SK-N-SH (cell line): ENCODE measurements around the gene ADPRS. TPM values are rescaled to one million over a fixed set of nuclear protein-coding genes. Genes with fewer than 3 reads are reported as not detected.

Source experiments
- CTCF ChIA-PET: fragments of 300-600, 350-600 bp; formaldehyde crosslinking; extraction: SDS; loops from one replicate; lab custom pipeline; 2021; lab: Yijun Ruan, JAX
- POLR2A ChIA-PET: fragments of 350-600 bp; sonication (Branson Sonifier 250); formaldehyde crosslinking; extraction: SDS; loops from one replicate; lab custom pipeline; 2020; ENCODE audit warnings: antibody characterized with exemption, inconsistent platforms; lab: Yijun Ruan, JAX
- DNase-seq: peaks from one replicate; pipeline ENCODE4 v3.0.0; 2012
- H2AFZ ChIP-seq: fragments of 200-600 bp; sonication (generic); 2 replicates; pipeline ENCODE4 v1.8.1; 2016; ENCODE audit warnings: antibody characterized with exemption, mild to moderate bottlenecking, low read depth
- H3F3A ChIP-seq: fragments of 200-600 bp; sonication (generic); replicated peaks from 2 replicates; pipeline ENCODE3; 2016; ENCODE audit warnings: antibody characterized with exemption, mild to moderate bottlenecking; ENCODE audit not compliant: insufficient read depth
- H3K27ac ChIP-seq, 2 experiments: fragments of 200-500 bp in 1 of 2; fragments of 200-600 bp in 1 of 2; sonication (Bioruptor generic) in 1 of 2; sonication (generic), shearing (Covaris generic) in 1 of 2; 2 replicates each; pipeline versions ENCODE4 v1.5.1 to v1.6.1; 2014 to 2016; ENCODE audit warnings: low read depth in 2 of 2, inconsistent platforms in 1 of 2, low read length in 1 of 2, mild to moderate bottlenecking in 1 of 2, mixed read lengths in 1 of 2
- H3K27me3 ChIP-seq: fragments of 200-600 bp; sonication (generic), shearing (Covaris generic); 2 replicates; pipeline ENCODE4 v1.6.1; 2016; ENCODE audit warnings: mixed run types; ENCODE audit not compliant: insufficient read depth
- H3K36me3 ChIP-seq, 2 experiments: fragments of 200-500 bp in 1 of 2; fragments of 200-600 bp in 1 of 2; sonication (Bioruptor generic) in 1 of 2; sonication (generic) in 1 of 2; replicated peaks in 1 of 2; 2 replicates each; pipeline versions ENCODE3 to v1.5.1; 2014 to 2016; ENCODE audit warnings: low read length in 1 of 2, mild to moderate bottlenecking in 1 of 2; ENCODE audit not compliant: insufficient read depth in 2 of 2, control insufficient read depth in 1 of 2
- H3K4me1 ChIP-seq, 2 experiments: fragments of 200-500 bp in 1 of 2; fragments of 200-600 bp in 1 of 2; sonication (Bioruptor generic) in 1 of 2; sonication (generic), shearing (Covaris generic) in 1 of 2; 2 replicates each; pipeline versions ENCODE4 v1.5.1 to v1.6.1; 2014 to 2016; ENCODE audit warnings: low read depth in 1 of 2, low read length in 1 of 2, mixed run types in 1 of 2; ENCODE audit not compliant: insufficient read depth in 2 of 2, control insufficient read depth in 1 of 2
- H3K4me2 ChIP-seq: fragments of 200-600 bp; sonication (generic), shearing (Covaris generic); 2 replicates; pipeline ENCODE4 v1.6.1; 2017; ENCODE audit warnings: mixed run types
- H3K4me3 ChIP-seq, 2 experiments: fragments of 200-500 bp in 1 of 2; fragments of 200-600 bp in 1 of 2; sonication (Bioruptor generic) in 1 of 2; sonication (generic), shearing (Covaris generic) in 1 of 2; 2 replicates each; pipeline versions ENCODE4 v1.5.1 to v1.8.1; 2014 to 2016; ENCODE audit warnings: low read depth in 2 of 2, inconsistent platforms in 1 of 2, low read length in 1 of 2, mild to moderate bottlenecking in 1 of 2, mixed read lengths in 1 of 2, moderate library complexity in 1 of 2
- H3K79me2 ChIP-seq: fragments of 200-600 bp; sonication (generic); 2 replicates; pipeline ENCODE4 v1.8.1; 2017; ENCODE audit warnings: mild to moderate bottlenecking; ENCODE audit not compliant: insufficient read depth
- H3K9ac ChIP-seq: fragments of 200-600 bp; sonication (generic); 2 replicates; pipeline ENCODE4 v1.6.1; 2017; ENCODE audit warnings: mixed run types
- H3K9me2 ChIP-seq: fragments of 200-600 bp; sonication (generic); 2 replicates; pipeline ENCODE4 v1.6.1; 2017; ENCODE audit warnings: mixed run types
- H3K9me3 ChIP-seq: fragments of 200-600 bp; sonication (generic); 2 replicates; pipeline ENCODE4 v1.6.1; 2017; ENCODE audit warnings: mixed run types, mild to moderate bottlenecking, moderate library complexity
- H4K20me1 ChIP-seq: fragments of 200-600 bp; sonication (generic); 2 replicates; pipeline ENCODE4 v1.6.1; 2017; ENCODE audit warnings: mild to moderate bottlenecking, mixed run types; ENCODE audit not compliant: insufficient read depth
- ELF1 ChIP-seq: IDR thresholded peaks from 2 replicates; pipeline ENCODE4 v1.4.0; 2012
- EZH2phosphoT487 ChIP-seq: fragments of 200-600 bp; sonication (generic); IDR thresholded peaks from 2 replicates; pipeline ENCODE4 v1.6.1; 2017; ENCODE audit warnings: low read depth, mixed run types, mild to moderate bottlenecking, antibody characterized with exemption, moderate library complexity, borderline replicate concordance
- FOSL2 ChIP-seq: IDR thresholded peaks from 2 replicates; pipeline ENCODE4 v1.4.0; 2012; ENCODE audit warnings: low read depth, mild to moderate bottlenecking, moderate library complexity, borderline replicate concordance
- FOXJ3 ChIP-seq: sonication (generic); formaldehyde crosslinking; IDR thresholded peaks from 2 replicates; pipeline ENCODE4 v1.5.1; 2020; ENCODE audit warnings: mild to moderate bottlenecking, missing genetic modification reagents
- GABPA ChIP-seq: IDR thresholded peaks from 2 replicates; pipeline ENCODE4 v1.4.0; 2012; ENCODE audit warnings: low read depth, mild to moderate bottlenecking
- GATA2 ChIP-seq: sonication (generic); formaldehyde crosslinking; IDR thresholded peaks from 2 replicates; pipeline ENCODE4 v1.5.0; 2020; ENCODE audit warnings: mild to moderate bottlenecking, missing genetic modification reagents
- MAX ChIP-seq: IDR thresholded peaks from 2 replicates; pipeline ENCODE4 v1.4.0; 2012; ENCODE audit warnings: low read depth
- MEF2A ChIP-seq: IDR thresholded peaks from 2 replicates; pipeline ENCODE4 v1.4.0; 2012; ENCODE audit warnings: low read depth, borderline replicate concordance
- MXI1 ChIP-seq: IDR thresholded peaks from 2 replicates; pipeline ENCODE4 v1.6.1; 2012; ENCODE audit warnings: mild to moderate bottlenecking, low read depth, low read length, improper control_type of control experiment
- NFIC ChIP-seq: IDR thresholded peaks from 2 replicates; pipeline ENCODE4 v1.4.0; 2012; ENCODE audit warnings: borderline replicate concordance
- NRF1 ChIP-seq: IDR thresholded peaks from 2 replicates; pipeline ENCODE4 v1.6.1; 2012; ENCODE audit warnings: low read depth, mild to moderate bottlenecking, low read length
- POLR2AphosphoS5 ChIP-seq: IDR thresholded peaks from 2 replicates; pipeline ENCODE4 v1.6.1; 2012; ENCODE audit warnings: low read depth, low read length
- RAD21 ChIP-seq: IDR thresholded peaks from 2 replicates; pipeline ENCODE4 v1.6.1; 2012; ENCODE audit warnings: mild to moderate bottlenecking, low read length
- REST ChIP-seq: IDR thresholded peaks from 2 replicates; pipeline ENCODE4 v1.6.1; 2012; ENCODE audit warnings: mild to moderate bottlenecking, low read depth, low read length, moderate library complexity
- RFX5 ChIP-seq: IDR thresholded peaks from 2 replicates; pipeline ENCODE4 v1.6.1; 2012; ENCODE audit warnings: mild to moderate bottlenecking, improper control_type of control experiment, low read length
- RXRA ChIP-seq: IDR thresholded peaks from 2 replicates; pipeline ENCODE4 v1.4.0; 2012; ENCODE audit warnings: low read depth, mild to moderate bottlenecking, borderline replicate concordance
- SMC3 ChIP-seq: IDR thresholded peaks from 2 replicates; pipeline ENCODE4 v1.6.1; 2012; ENCODE audit warnings: low read depth, low read length, improper control_type of control experiment
- TCF12 ChIP-seq: IDR thresholded peaks from 2 replicates; pipeline ENCODE4 v1.4.0; 2012
- USF2 ChIP-seq: fragments of 150-350 bp; IDR thresholded peaks from 2 replicates; pipeline ENCODE4 v1.6.1; 2017; ENCODE audit warnings: antibody characterized with exemption, low read length, low read depth, borderline replicate concordance
- YY1 ChIP-seq: IDR thresholded peaks from 2 replicates; pipeline ENCODE4 v1.4.0; 2012; ENCODE audit warnings: low read depth, mild to moderate bottlenecking
- ZBTB33 ChIP-seq: IDR thresholded peaks from 2 replicates; pipeline ENCODE4 v1.4.0; 2012; ENCODE audit warnings: low read depth, borderline replicate concordance
- WGBS: methylation state at CpG from one replicate; pipeline ENCODE4 v1.1.6; 2017; ENCODE audit warnings: low lambda C conversion rate; 5-methylcytosine and 5-hydroxymethylcytosine counted together
- polyA plus RNA-seq, 3 experiments: library from polyadenylated mRNA; depleted of rRNA; stranded (reverse); fragments of >200 nt; gene quantifications; 2 replicates each; pipeline ENCODE4 v1.2.3, GENCODE V29; 2012

The ADPRS gene
- polyA plus RNA-seq, 1 of the 3 experiments (the other 2 are of a cell fraction), result 54.2 TPM

GRCh38 chr1:36142121-36142520 is 53.4 kb downstream of the ADPRS start:
- 55% methylated on average over 1 of the region's 1 CpG for WGBS

GRCh38 chr1:36143424-36143823 is 54.7 kb downstream of the ADPRS start:
- WGBS, result over 99% methylated on average over 4 of the region's 4 CpGs
- DNase-seq, result no peak
- Histone ChIP-seq H3K4me1 (peaks cover 0 to 7% of the 10 kb centered on the region in 2 experiments; a peak in 2 of 4 replicates), H3K9me3 (no peaks in the 10 kb centered on the region), H3K79me2 (peaks cover 100% of the 10 kb centered on the region), H3K36me3 (peaks cover 10 to 17% of the 10 kb centered on the region in 2 experiments), H3K4me2 (no peak overlapping the region), H3F3A (peaks cover 21% of the 10 kb centered on the region), H2AFZ (no peak overlapping the region), H3K27ac (no peak overlapping the region), H4K20me1 (no peaks in the 10 kb centered on the region; the same call in 1 of the 2 replicates), H3K27me3 (no peaks in the 10 kb centered on the region), H3K4me3 (no peak overlapping the region), H3K9ac (no peak overlapping the region), H3K9me2 (no peaks in the 10 kb centered on the region)
- ChIA-PET POLR2A (no interaction called here), CTCF (interaction anchor here (6.6 to 17.9 kb wide), 2 partner anchors 10 to 39 kb away, joined by 68 to 700 read pairs; partner anchors contain the start of gene ADPRS)
- TF ChIP-seq RAD21 (no peak), NFIC (no peak), GATA2 (CRISPR knock-in tag) (no peak), YY1 (no peak), FOXJ3 (CRISPR knock-in tag) (no peak), REST (no peak), MEF2A (no peak), ZBTB33 (no peak)

More at GRCh38 chr1:36142121-36142520, 53.4 kb downstream of the ADPRS start:
- no peak overlapping the region for H2AFZ ChIP-seq
- H3K4me2 ChIP-seq, result no peak overlapping the region
- H3K27me3 ChIP-seq, result no peaks in the 10 kb centered on the region
- no peak overlapping the region for H3K4me3 ChIP-seq
- peaks cover 23 to 28% of the 10 kb centered on the region in 2 experiments for H3K36me3 ChIP-seq
- CTCF ChIA-PET, result interaction anchor here (1.8 to 17.9 kb wide), 3 partner anchors 8 to 46 kb away, joined by 6 to 700 read pairs (median 68); partner anchors contain the start of gene ADPRS
- TF ChIP-seq EZH2phosphoT487 (no peak), TCF12 (no peak), RXRA (no peak), FOXJ3 (CRISPR knock-in tag) (no peak), GABPA (no peak), MAX (no peak), RFX5 (no peak), USF2 (no peak), ELF1 (no peak), NRF1 (no peak), GATA2 (CRISPR knock-in tag) (no peak), SMC3 (no peak), FOSL2 (no peak), POLR2AphosphoS5 (no peak), MXI1 (no peak), NFIC (no peak)
- TF ChIP-seq, all 33 proteins: peak for 0
- H3K9me3 ChIP-seq, result no peaks in the 10 kb centered on the region
- H3K27ac ChIP-seq, result no peak overlapping the region
- no peak overlapping the region for H3K9ac ChIP-seq
- H3K9me2 ChIP-seq, result no peaks in the 10 kb centered on the region
- H3K79me2 ChIP-seq, result peaks cover 98% of the 10 kb centered on the region
- H4K20me1 ChIP-seq, result no peaks in the 10 kb centered on the region; the same call in 1 of the 2 replicates
- DNase-seq, result no peak
- POLR2A ChIA-PET, result no interaction called here
- H3F3A ChIP-seq, result peaks cover 31% of the 10 kb centered on the region
- peaks cover 0 to 14% of the 10 kb centered on the region in 2 experiments; a peak in 2 of 4 replicates for H3K4me1 ChIP-seq
